GM18520 (cell line): Measurements from ENCODE around the gene MFAP4.

Experiments used
- ATAC-seq: cut with Tn5 transposase; IDR thresholded peaks from one replicate; pipeline ENCODE4 v1.9.1; 2021; ENCODE audit not compliant: unreplicated experiment

Gene MFAP4, protein sequence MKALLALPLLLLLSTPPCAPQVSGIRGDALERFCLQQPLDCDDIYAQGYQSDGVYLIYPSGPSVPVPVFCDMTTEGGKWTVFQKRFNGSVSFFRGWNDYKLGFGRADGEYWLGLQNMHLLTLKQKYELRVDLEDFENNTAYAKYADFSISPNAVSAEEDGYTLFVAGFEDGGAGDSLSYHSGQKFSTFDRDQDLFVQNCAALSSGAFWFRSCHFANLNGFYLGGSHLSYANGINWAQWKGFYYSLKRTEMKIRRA

GRCh38 chr17:19386974-19387920 is at the start of gene MFAP4:
MFAP4 (minus strand) TSS chr17:19387190; CDS start chr17:19387155, 35 bp downstream.
- ATAC-seq, result no peak

DNA sequence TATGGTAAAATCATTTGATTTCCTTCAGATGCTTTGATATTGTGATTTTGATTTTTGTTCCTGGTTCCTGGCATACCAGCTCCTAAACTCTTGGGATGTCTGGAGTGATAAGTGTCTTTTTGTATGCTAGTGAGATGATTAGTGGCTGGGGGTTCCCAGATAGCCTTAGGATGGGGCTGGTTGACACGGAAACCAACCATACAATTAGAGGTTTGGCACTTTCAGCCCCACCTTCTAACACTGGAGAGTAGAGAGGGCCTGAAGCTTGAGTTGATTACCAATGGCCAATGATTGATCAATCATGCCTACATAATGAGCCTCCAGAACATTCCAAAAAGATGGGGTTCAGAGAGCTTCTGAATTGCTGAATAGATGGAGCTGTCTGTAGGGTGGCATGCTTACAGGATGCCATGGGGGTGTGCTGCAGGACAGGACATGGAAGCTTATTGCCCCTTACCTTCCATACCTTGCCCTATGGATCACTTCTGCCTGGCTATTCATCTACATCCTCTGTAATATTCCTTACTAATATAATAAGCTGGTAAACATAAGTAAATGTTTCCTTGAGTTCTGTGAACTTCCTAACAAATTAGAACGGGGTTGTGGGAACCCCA is 46.8 kb upstream of the MFAP4 start:
- ATAC-seq, result no peak

DNA sequence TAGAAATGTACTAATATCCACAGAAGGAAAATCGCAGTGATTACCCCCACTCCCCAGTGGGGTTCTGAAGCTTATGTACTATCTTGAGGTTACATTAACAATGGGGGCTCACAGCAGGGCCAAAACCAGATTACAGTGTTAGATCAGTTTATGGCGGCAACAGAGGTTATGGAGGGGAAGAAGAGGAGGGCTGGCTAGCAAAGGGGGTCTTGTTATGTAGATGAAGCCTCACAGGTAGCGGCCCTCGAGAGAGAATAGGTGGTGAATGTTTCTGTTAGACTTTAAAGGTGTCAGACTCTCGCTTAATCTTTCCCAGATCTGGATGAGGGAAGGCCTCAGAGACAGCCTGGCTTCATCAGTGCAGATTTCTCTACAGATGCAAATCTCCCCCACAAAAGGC is 46.3 kb upstream of the MFAP4 start:
- no peak for ATAC-seq

- no peak for ATAC-seq
These were observed 44.7 kb upstream of the MFAP4 start for GRCh38 chr17:19431691-19432090.

GRCh38 chr17:19426631-19427030 is 39.6 kb upstream of the MFAP4 start:
- no peak for ATAC-seq

- ATAC-seq, result no peak
These were observed 38.2 kb upstream of the MFAP4 start for GRCh38 chr17:19424934-19425868.

GRCh38 chr17:19421926-19422325 is 34.9 kb upstream of the MFAP4 start:
- ATAC-seq, result no peak

DNA sequence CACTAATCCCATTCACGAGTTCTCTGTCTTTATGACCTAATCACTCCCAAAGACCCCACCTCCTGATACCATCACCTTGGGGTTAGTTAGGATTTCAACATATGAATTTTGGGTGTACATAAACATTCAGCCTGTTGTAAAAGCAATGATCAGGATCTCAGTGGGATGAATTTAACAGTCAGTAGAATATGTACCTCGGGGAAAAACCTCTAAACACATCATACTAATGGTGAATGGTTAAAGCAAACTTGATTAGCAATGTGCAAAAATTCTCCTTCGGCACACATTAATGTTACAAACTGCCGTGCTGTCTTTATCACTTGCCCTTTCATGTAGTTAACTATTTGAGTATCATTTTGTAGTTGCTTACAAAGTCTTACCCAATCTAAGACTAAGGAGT is 34.2 kb upstream of the MFAP4 start:
- ATAC-seq, result no peak

- no peak for ATAC-seq
These were observed 31.4 kb upstream of the MFAP4 start for GRCh38 chr17:19418251-19418992.

DNA sequence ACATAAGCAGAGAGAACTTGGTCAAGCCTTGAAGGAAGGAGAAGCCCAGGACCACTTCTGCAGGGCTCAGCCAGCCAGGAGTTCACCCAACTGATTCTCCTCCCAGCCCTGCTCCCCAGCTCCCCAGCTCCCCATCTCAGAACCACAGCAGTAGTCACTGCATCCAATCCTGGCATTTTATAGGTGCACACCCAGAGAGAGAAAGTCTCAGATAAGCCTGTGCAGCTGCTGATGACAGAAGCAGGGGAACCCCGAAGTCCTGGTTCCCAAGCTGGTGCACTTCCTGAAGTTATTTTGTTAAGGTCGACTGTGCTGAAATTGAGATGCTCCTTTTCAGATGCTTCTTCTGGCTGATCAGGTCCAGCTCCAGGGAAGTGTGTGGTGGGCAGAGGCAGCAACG is 30.6 kb upstream of the MFAP4 start:
- no peak for ATAC-seq

DNA sequence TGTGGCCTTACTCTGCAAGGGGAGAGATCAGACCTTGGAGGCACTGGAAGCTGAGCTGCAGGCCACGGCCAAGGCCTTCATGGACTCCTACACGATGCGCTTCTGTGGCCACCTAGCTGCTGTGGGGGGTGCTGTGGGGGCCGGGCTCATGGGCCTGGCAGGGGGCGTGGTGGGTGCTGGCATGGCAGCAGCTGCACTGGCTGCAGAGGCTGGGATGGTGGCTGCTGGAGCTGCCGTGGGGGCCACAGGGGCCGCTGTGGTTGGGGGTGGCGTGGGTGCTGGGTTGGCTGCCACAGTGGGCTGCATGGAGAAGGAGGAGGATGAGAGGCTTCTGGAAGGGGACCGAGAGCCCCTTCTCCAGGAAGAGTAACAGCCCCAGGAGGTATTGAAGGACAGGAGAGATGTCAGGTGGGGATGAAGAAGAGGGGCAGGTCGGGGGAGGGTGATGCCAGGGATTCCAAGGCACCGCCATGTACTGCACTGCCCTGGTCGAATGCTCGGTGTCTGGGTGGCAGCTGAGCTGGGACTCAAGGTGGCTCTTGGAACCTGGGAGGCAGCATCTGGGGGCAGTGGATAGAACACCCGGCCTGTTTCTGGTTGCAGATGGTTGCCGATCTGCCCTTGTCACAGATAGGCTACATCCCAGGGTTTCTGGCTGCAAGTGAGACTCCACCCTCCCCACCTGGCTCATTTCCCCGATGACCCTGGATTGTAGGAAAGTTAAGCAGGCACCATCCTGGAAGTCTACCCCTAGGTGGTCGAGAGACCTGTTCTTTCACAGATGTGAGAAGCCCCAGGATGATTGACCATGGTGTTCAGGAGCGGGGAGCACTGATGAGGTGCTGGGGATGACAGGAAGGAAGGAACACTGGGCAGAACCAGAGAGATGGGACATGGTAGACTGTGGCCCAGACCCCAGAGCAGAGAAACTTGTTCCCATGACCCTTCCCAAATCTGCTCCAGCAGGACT is 29.1 kb upstream of the MFAP4 start:
- ATAC-seq, result no peak

GRCh38 chr17:19415311-19415710 is 28.3 kb upstream of the MFAP4 start:
- no peak for ATAC-seq

DNA sequence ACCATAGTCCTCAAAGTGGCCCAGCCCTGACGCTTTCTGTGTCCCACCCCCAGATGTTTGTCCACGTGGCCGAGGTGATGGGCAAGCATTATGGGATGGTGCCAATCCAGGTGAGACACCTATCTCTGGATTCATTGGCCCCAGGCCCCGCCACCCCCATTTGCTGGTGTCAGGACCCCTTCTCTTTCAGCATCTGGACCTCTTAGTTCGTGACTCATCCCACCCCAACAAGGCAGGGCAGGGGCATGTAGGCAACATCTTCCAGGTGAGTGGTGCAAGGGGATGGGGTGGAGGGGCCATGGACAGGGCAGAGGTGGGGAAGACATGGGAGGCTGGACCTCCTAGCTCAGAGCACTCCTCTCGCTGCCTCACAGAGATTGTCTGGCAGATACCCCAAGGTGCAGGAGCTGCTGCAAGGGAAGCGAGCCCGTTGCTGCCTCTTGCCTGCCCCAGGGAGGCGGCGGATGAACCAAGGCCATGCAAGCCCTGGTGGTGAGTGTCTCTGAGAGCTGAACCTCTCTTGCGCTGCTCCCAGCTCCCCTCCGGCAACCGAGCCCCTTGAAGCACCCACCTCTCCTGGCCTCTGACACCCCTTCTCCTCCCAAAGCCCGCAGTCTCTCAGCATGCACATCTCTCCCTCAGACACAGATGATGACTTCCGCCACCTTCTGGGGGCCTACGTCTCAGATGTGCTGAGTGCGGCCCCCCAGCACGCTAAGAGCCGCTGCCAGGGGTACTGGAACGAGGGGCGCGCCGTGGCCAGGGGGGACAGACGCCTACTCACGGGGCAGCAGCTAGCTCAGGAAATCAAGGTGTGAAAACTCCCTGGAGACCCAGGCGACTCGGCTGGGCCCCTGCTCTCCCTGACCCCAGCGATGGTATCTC is 27.6 kb upstream of the MFAP4 start:
- no peak for ATAC-seq

DNA sequence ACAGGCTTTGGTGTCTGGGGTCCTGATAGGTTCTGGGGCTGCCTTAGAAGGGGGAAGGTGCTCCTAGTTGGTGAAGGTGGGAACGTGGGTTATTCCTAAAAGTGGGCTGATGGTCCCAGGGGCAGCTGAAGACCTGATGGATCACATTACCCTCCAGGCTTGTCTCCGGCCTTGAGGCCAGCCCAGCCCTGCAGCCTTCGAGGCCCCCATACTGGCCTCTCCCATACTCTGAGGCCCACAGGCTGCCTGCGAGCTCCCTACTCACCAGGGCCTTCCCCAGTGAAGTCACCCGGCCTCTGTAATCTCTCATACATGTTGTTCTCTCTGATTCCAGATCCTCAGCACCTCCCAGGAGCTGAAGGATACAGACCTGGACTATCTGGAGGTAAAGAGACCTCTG is 26.8 kb upstream of the MFAP4 start:
- ATAC-seq, result no peak

- ATAC-seq, result no peak
These were observed 26.0 kb upstream of the MFAP4 start for GRCh38 chr17:19412984-19413383.

DNA sequence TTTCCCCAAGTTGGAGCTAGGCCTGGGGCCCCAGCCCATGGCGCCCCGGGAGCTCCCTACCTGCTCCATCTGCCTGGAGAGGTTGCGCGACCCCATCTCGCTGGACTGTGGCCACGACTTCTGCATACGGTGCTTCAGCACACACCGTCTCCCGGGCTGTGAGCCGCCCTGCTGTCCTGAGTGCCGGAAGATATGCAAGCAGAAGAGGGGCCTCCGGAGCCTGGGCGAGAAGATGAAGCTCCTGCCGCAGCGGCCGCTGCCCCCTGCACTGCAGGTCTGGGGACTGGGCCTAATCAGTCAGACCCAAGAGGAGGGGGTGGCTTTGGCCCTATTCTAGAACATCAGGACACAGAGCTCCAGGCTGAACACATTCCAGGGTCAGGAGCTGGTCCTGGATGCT is 25.5 kb upstream of the MFAP4 start:
- no peak for ATAC-seq

- ATAC-seq, result no peak
These were observed 24.6 kb upstream of the MFAP4 start for GRCh38 chr17:19411631-19412030.
